ENCODE measurements around the gene NR4A1. TPM values are rescaled to one million over a fixed set of nuclear protein-coding genes. Genes with fewer than 3 reads are reported as not detected.
A peak's percentile ranks its signal among the peaks of the same experiment; 100 is the strongest.

The NR4A1 gene
- total RNA-seq, 2 experiments from 2014 or later = 67.0 to 79.2 TPM

DNA sequence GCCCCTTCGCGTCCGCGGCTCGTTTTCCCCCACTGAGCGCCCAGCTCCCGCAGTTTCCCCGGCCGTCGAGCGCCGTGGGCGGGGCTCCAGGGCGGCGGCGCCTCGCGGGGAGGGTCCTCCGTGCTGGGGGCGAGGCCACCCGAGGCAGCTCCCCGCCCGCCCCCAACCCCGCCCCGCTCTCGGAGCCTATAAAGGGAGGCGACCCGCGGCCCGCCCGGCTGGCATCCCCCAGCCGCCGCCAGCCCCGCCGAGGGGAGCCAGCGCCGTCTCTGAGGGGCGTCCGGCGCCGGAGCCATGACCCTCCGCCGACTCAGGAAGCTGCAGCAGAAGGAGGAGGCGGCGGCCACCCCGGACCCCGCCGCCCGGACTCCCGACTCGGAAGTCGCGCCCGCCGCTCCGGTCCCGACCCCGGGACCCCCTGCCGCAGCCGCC, 44.5 kb upstream of the NR4A1 start, which contains the start of gene TAMALIN:
Gene TAMALIN, plus strand, starts transcription at position 221 of the 432 bp plus-strand sequence. Its CDS starts 74 bp downstream, at position 295.
- H3K36me3 Mint-ChIP-seq (ENCODE audit: low read depth) = peaks cover 39% of the 10 kb centered on the region
- Histone ChIP-seq H3K4me3 (ENCODE audit: low read length) (peak within 1 kb of the TSS; percentile 80), H3K27ac (ENCODE audit: low read depth in 1 of 2, low read length in 2 of 2) (peak within 1 kb of the TSS; percentile 73 to 75), H3K36me3 (ENCODE audit: insufficient read depth, low read length) (peaks cover 16% of the 10 kb centered on the region), H3K27me3 (ENCODE audit: control insufficient read depth in 1 of 2, insufficient read depth in 2 of 2, low read length in 2 of 2) (no peaks in the 10 kb centered on the region), H3K4me1 (ENCODE audit: insufficient read depth, low read length) (peaks cover 30% of the 10 kb centered on the region), H3K9me3 (ENCODE audit: control insufficient read depth in 1 of 2, insufficient read depth in 1 of 2, low read length in 2 of 2) (peaks cover 0 to 4% of the 10 kb centered on the region in 2 experiments)
- peaks cover 21% of the 10 kb centered on the region for H3K4me1 Mint-ChIP-seq (ENCODE audit: low read depth)
- peak within 1 kb of the TSS; percentile 97 for H3K4me3 Mint-ChIP-seq
- peak; percentile 69 for ATAC-seq (ENCODE audit: poor library complexity)
- no peak for TF ChIP-seq CTCF (IDR thresholded peaks at IDR 0.05)
- ChIA-PET POLR2A (interaction anchor here (1.0 to 5.8 kb wide), 7 partner anchors 13 to 999 kb away, joined by 3 to 73 read pairs (median 7); partner anchors contain the start of genes ATG101, EIF4B and NR4A1), CTCF (interaction anchor here (1.8 to 10.8 kb wide), 3 partner anchors 14 to 25 kb away, joined by 9 to 184 read pairs (median 21); no protein-coding TSS in a partner anchor)
- H3K27me3 Mint-ChIP-seq = no peaks in the 10 kb centered on the region
- DNase-seq = peak; percentile 74 to 94 (median 82)
- H3K9me3 Mint-ChIP-seq = no peaks in the 10 kb centered on the region
- peak within 1 kb of the TSS; percentile 90 for H3K27ac Mint-ChIP-seq
- intact Hi-C loops (cut with DNase I, micrococcal nuclease) = loop anchor here (1.0 to 2.0 kb wide), 3 partner anchors 18 to 55 kb away; partner anchors contain the start of genes ACVR1B (in 1 of the 2) and NR4A1 (in 1 of the 2)

DNA sequence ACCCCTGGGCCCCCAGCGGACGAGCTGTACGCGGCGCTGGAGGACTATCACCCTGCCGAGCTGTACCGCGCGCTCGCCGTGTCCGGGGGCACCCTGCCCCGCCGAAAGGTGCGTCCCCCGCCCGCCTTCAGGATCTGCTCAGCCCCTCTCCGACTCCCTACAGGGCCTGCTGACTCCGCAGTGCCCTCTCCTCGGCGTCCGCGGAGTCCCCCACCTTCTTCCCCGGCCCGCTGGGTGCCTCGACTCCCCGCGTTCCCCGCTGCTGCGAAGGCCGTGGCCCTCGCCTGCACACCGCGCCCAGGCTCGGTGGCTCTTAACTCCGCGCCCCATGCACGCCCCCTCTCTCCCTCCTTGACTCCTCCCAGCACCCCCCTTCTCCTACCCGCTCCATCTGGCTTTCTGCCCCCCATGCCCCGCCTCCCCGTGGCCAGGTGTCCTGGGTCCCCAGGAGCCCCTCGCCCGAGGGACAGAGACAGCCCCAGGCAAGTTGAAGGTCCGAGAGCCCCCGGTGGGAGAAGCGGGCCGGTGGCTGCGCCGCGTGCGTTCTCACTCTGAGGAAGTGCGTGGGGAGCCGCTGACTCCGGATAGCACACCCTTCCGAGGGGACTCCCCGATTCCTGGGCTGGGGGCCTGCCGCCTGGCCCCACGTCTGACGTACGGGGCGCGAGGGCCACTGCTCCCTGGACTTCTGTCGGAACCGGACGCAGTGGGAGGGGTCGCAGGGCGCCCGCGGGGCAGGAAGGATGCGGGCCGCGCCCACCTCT, 43.9 kb upstream of the NR4A1 start:
- Histone ChIP-seq H3K27me3 (ENCODE audit: control insufficient read depth in 1 of 2, insufficient read depth in 2 of 2, low read length in 2 of 2) (no peaks in the 10 kb centered on the region), H3K4me1 (ENCODE audit: insufficient read depth, low read length) (peaks cover 30% of the 10 kb centered on the region), H3K9me3 (ENCODE audit: control insufficient read depth in 1 of 2, insufficient read depth in 1 of 2, low read length in 2 of 2) (peaks cover 0 to 4% of the 10 kb centered on the region in 2 experiments), H3K27ac (ENCODE audit: low read depth in 1 of 2, low read length in 2 of 2) (peak overlapping the region; percentile 73 to 75), H3K36me3 (ENCODE audit: insufficient read depth, low read length) (peaks cover 20% of the 10 kb centered on the region), H3K4me3 (ENCODE audit: low read length) (peak overlapping the region; percentile 80)
- Mint-ChIP-seq H3K4me3 (peak overlapping the region; percentile 97), H3K27ac (peak overlapping the region; percentile 90), H3K4me1 (ENCODE audit: low read depth) (peaks cover 21% of the 10 kb centered on the region), H3K27me3 (no peaks in the 10 kb centered on the region), H3K9me3 (no peaks in the 10 kb centered on the region), H3K36me3 (ENCODE audit: low read depth) (peaks cover 44% of the 10 kb centered on the region)
- ChIA-PET POLR2A (interaction anchor here (1.0 to 5.8 kb wide), 7 partner anchors 14 to 999 kb away, joined by 3 to 73 read pairs (median 7); partner anchors contain the start of genes ATG101, EIF4B and NR4A1), CTCF (interaction anchor here (1.8 to 10.8 kb wide), 3 partner anchors 14 to 24 kb away, joined by 9 to 184 read pairs (median 21); no protein-coding TSS in a partner anchor)
- DNase-seq = peak; percentile 19 to 87 (median 56)
- ATAC-seq (ENCODE audit: poor library complexity) = peak; percentile 59
- TF ChIP-seq CTCF (IDR thresholded peaks at IDR 0.05) = no peak
- intact Hi-C loops (cut with DNase I, micrococcal nuclease) = loop anchor here in 1 of 2 experiments (1.0 to 2.0 kb wide), 2 partner anchors 17 to 44 kb away; partner anchors contain the start of gene NR4A1

DNA sequence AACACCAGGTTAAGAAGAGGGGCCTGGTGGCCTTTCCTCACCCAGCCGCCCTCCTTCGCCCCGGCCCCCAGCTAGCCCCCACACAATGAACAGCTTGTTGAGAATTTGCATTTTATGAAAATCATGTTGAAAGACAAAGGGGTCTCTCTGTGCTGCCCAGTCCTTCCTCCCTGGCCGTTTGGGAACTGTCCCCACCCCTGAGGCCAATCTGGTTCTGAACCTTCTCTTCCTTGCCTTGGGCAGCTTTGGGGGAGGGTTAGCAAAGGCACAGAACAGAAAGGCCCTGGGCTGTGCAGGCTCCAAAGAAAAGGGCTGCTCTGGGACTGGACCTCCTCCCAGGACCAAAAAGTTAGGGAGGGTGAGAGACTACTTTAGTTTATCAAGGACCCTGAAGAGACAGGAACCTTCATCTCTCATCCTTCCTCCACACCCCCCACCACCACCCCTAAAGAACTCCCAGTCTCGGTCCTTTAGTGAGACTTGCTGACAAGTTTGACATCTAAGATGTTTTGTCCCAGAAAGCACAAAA, 43.2 kb upstream of the NR4A1 start:
- ChIA-PET CTCF (interaction anchor here (4.5 to 10.8 kb wide), 2 partner anchors 14 to 15 kb away, joined by 21 to 184 read pairs; no protein-coding TSS in a partner anchor), POLR2A (interaction anchor here (1.3 to 5.8 kb wide), 2 partner anchors 14 to 187 kb away, joined by 3 to 73 read pairs; no protein-coding TSS in a partner anchor)
- H3K27ac ChIP-seq (ENCODE audit: low read depth in 1 of 2, low read length in 2 of 2) = peak overlapping the region; percentile 73 to 75
- no peak for ATAC-seq (ENCODE audit: poor library complexity)
- no peak for TF ChIP-seq CTCF (IDR thresholded peaks at IDR 0.05)
- Mint-ChIP-seq H3K27me3 (no peaks in the 10 kb centered on the region), H3K27ac (peak overlapping the region; percentile 90), H3K4me1 (ENCODE audit: low read depth) (peaks cover 21% of the 10 kb centered on the region), H3K9me3 (no peaks in the 10 kb centered on the region), H3K4me3 (peak overlapping the region; percentile 97), H3K36me3 (ENCODE audit: low read depth) (peaks cover 49% of the 10 kb centered on the region)
- peaks cover 0 to 4% of the 10 kb centered on the region in 2 experiments for H3K9me3 ChIP-seq (ENCODE audit: control insufficient read depth in 1 of 2, insufficient read depth in 1 of 2, low read length in 2 of 2)
- H3K27me3 ChIP-seq (ENCODE audit: control insufficient read depth in 1 of 2, insufficient read depth in 2 of 2, low read length in 2 of 2) = no peaks in the 10 kb centered on the region
- H3K4me1 ChIP-seq (ENCODE audit: insufficient read depth, low read length) = peaks cover 30% of the 10 kb centered on the region
- H3K4me3 ChIP-seq (ENCODE audit: low read length) = peak overlapping the region; percentile 80
- intact Hi-C loops (cut with DNase I, micrococcal nuclease) = loop anchor here in 1 of 2 experiments (1.0 to 2.0 kb wide), 2 partner anchors 17 to 43 kb away; partner anchors contain the start of gene NR4A1
- no peak for DNase-seq
- peaks cover 20% of the 10 kb centered on the region for H3K36me3 ChIP-seq (ENCODE audit: insufficient read depth, low read length)

All from CD4-positive, alpha-beta T cell (primary cell).